Activated CD8-positive, alpha-beta T cell treated with anti-CD3 and anti-CD28 coated beads for 36 hours (primary cell): ENCODE results near the gene CNGA2. TPM values are rescaled to one million over a fixed set of nuclear protein-coding genes. Genes with fewer than 3 reads are reported as not detected.

Source experiments
- ATAC-seq: fragments of 200-7000 bp; cut with Tn5 transposase; one replicate; pipeline ENCODE4 v1.10.0; 2021; ENCODE audit warnings: mild to moderate bottlenecking, moderate library complexity
- CTCF ChIA-PET: fragments of 350-600 bp; sonication (Branson Sonifier 250); formaldehyde crosslinking; loops from one replicate; lab custom pipeline; 2021; ENCODE audit warnings: antibody characterized with exemption; lab: Charles Lee
- POLR2A ChIA-PET: fragments of 350-600 bp; sonication (Branson Sonifier 250); formaldehyde crosslinking; loops from one replicate; lab custom pipeline; 2021; ENCODE audit warnings: antibody characterized with exemption; lab: Charles Lee
- DNase-seq: peaks from one replicate; pipeline ENCODE4 v3.0.0-alpha.2; 2020
- H3K27ac Mint-ChIP-seq: one replicate; pipeline ENCODE4 v1.8.0; 2021; ENCODE audit warnings: mild to moderate bottlenecking, mixed read lengths
- H3K27me3 Mint-ChIP-seq: one replicate; pipeline ENCODE4 v1.8.0; 2021; ENCODE audit warnings: mixed read lengths
- H3K36me3 Mint-ChIP-seq: one replicate; pipeline ENCODE4 v1.8.0; 2021; ENCODE audit warnings: low read depth, mixed read lengths
- H3K4me1 Mint-ChIP-seq: one replicate; pipeline ENCODE4 v1.8.0; 2021; ENCODE audit warnings: low read depth, mixed read lengths
- H3K4me3 Mint-ChIP-seq: one replicate; pipeline ENCODE4 v1.8.0; 2021; ENCODE audit warnings: mild to moderate bottlenecking, moderate library complexity, mixed read lengths
- H3K9me3 Mint-ChIP-seq: one replicate; pipeline ENCODE4 v1.8.0; 2021; ENCODE audit warnings: mixed read lengths
- CTCF ChIP-seq: fragments of 200-600 bp; IDR thresholded peaks from one replicate; pipeline ENCODE4 v1.8.0; 2022; ENCODE audit warnings: antibody characterized with exemption, mild to moderate bottlenecking
- intact Hi-C: fragments of 100-400 bp; cut with micrococcal nuclease; formaldehyde crosslinking; loops from one replicate; pipeline ENCODE4 v1.10.0; 2022
- total RNA-seq, 2 experiments: library from RNA; stranded (reverse); gene quantifications; one replicate each; pipeline ENCODE4 v1.2.3, GENCODE V29; 2021

Gene CNGA2
- not detected for total RNA-seq

- CTCF ChIA-PET = no interaction called here
- no peak within 1 kb of the TSS for H3K4me3 Mint-ChIP-seq
- no peak for TF ChIP-seq CTCF
Measured at GRCh38 chrX:151734446-151734845, at the start of gene CNGA2. Gene CNGA2 (plus strand): TSS chrX:151734746. CDS start chrX:151738484, 3,738 bp downstream.

DNA sequence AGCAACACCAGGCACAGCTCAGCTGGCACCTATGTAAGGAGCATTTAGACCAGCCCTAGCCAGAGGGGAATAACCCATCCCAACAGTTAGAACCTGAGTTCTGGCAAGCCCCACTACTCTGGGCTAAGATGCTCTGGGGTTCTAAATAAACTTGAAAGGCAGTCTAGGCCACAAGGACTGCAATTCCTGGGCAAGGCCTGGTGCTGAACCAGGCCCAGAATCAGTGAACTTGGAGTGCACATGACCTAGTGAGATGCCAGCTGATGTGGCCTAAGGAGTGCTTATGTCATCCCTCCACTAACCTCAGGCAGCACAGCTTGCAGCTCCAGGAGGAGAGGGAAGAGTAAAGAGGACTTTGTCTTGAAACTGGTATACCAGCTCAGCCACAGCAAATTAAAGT, 46.9 kb upstream of the CNGA2 start:
- Mint-ChIP-seq H3K4me1 (no peaks in the 10 kb centered on the region), H3K9me3 (no peaks in the 10 kb centered on the region), H3K4me3 (no peak overlapping the region), H3K27ac (no peak overlapping the region), H3K27me3 (no peaks in the 10 kb centered on the region), H3K36me3 (no peaks in the 10 kb centered on the region)
- intact Hi-C loops = loop anchor here (10.0 kb wide), 1 partner anchor 183 kb away; no protein-coding TSS in a partner anchor
- ChIA-PET CTCF (no interaction called here), POLR2A (no interaction called here)
- ATAC-seq (no peak), DNase-seq (no peak)
- TF ChIP-seq CTCF = no peak

More at GRCh38 chrX:151734446-151734845, at the start of gene CNGA2:
- H3K4me1 Mint-ChIP-seq = no peaks in the 10 kb centered on the region
- peaks cover 2% of the 10 kb centered on the region for H3K27me3 Mint-ChIP-seq
- no peaks in the 10 kb centered on the region for H3K9me3 Mint-ChIP-seq
- POLR2A ChIA-PET = no interaction called here
- intact Hi-C loops = no loop called here
- ATAC-seq (no peak), DNase-seq (no peak)
- H3K36me3 Mint-ChIP-seq = no peaks in the 10 kb centered on the region
- H3K27ac Mint-ChIP-seq = no peak within 1 kb of the TSS

DNA sequence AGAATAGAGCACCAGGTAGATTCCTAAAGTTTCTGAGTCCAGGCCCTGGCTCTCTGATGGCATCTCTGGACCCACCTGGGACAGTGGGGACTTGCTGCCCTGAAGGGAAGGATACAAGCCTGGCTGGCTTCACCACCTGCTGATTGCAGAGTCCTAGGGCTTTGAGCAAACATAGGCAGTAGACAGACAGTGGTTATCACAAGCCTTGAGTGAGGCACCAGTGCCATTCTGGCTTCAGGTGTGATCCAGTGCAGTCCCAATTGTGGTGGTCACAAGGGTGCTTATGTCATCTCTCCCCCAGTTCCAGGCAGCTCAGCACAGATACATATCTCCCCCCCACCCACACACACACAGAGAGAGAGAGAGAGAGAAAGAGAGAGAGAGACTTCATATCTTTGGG, 45.9 kb upstream of the CNGA2 start:
- intact Hi-C loops = loop anchor here (10.0 kb wide), 1 partner anchor 184 kb away; no protein-coding TSS in a partner anchor
- Mint-ChIP-seq H3K9me3 (no peaks in the 10 kb centered on the region), H3K4me1 (no peaks in the 10 kb centered on the region), H3K4me3 (no peak overlapping the region), H3K27ac (no peak overlapping the region), H3K27me3 (peaks cover 4% of the 10 kb centered on the region), H3K36me3 (no peaks in the 10 kb centered on the region)
- TF ChIP-seq CTCF = no peak
- ChIA-PET CTCF (no interaction called here), POLR2A (no interaction called here)
- ATAC-seq (no peak), DNase-seq (no peak)

DNA sequence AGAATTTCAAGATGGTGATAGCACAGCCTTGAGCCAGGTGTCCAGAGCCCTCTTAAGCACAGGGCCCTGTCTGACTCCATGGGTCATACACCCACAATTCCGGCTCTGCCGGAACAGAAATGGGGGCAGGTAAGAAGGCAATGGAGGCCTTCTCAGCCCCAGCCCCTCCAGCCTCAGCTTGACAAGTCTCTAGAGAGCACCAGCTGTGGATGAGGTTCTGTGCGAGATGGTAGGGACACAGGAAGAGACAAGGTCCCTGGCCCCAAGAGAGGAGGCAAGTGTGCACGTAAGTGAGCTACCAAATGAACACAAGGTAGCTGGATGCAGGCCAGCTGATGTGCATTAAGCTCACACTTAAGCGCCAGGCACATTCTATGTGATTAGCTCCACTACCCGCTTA, 41.7 kb upstream of the CNGA2 start:
- peaks cover 16% of the 10 kb centered on the region for H3K27me3 Mint-ChIP-seq
- TF ChIP-seq CTCF = no peak
- no peak overlapping the region for H3K4me3 Mint-ChIP-seq
- DNase-seq (no peak), ATAC-seq (no peak)
- H3K9me3 Mint-ChIP-seq = no peaks in the 10 kb centered on the region
- POLR2A ChIA-PET = no interaction called here
- no peaks in the 10 kb centered on the region for H3K36me3 Mint-ChIP-seq
- intact Hi-C loops = no loop called here
- no peaks in the 10 kb centered on the region for H3K4me1 Mint-ChIP-seq
- no peak overlapping the region for H3K27ac Mint-ChIP-seq
- CTCF ChIA-PET = no interaction called here

DNA sequence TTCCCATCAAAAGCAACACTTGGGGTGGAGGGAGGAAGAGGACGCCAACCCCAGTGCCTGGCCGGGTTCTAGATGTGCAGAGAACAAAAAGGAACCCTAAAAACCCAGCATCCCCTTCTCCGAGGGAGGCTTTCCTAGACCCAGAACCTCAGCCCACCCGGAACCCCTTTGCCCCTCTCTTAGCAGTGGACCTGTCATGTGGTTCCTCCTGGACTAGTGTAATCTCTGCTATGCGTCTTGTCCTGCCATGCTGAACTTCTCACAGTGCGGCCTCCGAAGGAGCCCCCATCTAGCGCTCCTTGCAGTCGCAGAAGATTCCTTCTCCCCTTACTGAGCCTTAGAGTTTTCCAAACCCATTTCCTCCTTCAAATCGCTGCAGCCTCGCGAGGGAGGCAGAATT, 40.4 kb upstream of the CNGA2 start:
- H3K27ac Mint-ChIP-seq = no peak overlapping the region
- no peaks in the 10 kb centered on the region for H3K4me1 Mint-ChIP-seq
- H3K9me3 Mint-ChIP-seq = no peaks in the 10 kb centered on the region
- H3K36me3 Mint-ChIP-seq = no peaks in the 10 kb centered on the region
- no peak for TF ChIP-seq CTCF
- ATAC-seq (no peak), DNase-seq (no peak)
- intact Hi-C loops = no loop called here
- ChIA-PET CTCF (no interaction called here), POLR2A (no interaction called here)
- no peak overlapping the region for H3K4me3 Mint-ChIP-seq
- peaks cover 16% of the 10 kb centered on the region for H3K27me3 Mint-ChIP-seq
